Fibroblast of the aortic adventitia (primary cell): ENCODE data around the gene WNT3A. TPM values are rescaled to one million over a fixed set of nuclear protein-coding genes. Genes with fewer than 3 reads are reported as not detected.

ENCODE experiments used
- DNase-seq: peaks from one replicate; pipeline ENCODE4 v3.0.0-alpha.2; 2010; ENCODE audit warnings: low read depth
- H3K4me3 ChIP-seq: 2 replicates; pipeline ENCODE4 v1.5.1; 2011; ENCODE audit warnings: low read depth, mild to moderate bottlenecking, control low read depth, low read length, moderate library complexity
- CTCF ChIP-seq: IDR thresholded peaks from 2 replicates; pipeline ENCODE4 v1.5.1; 2011; ENCODE audit warnings: mild to moderate bottlenecking, low read length, control low read depth, inconsistent platforms; ENCODE audit not compliant: insufficient read depth
- total RNA-seq: library from RNA; depleted of rRNA; stranded (reverse); fragments of >200 nt; gene quantifications from 2 replicates; pipeline ENCODE4 v1.2.3, GENCODE V29; 2012; ENCODE audit warnings: low replicate concordance

Gene WNT3A
- total RNA-seq, 1 donor: not detected

GRCh38 chr1:228066416-228066815 is 59.6 kb downstream of the WNT3A start:
- no peak for TF ChIP-seq CTCF
- DNase-seq: no peak
- no peak overlapping the region for H3K4me3 ChIP-seq

- no peak for DNase-seq
- H3K4me3 ChIP-seq: no peak overlapping the region
- no peak for TF ChIP-seq CTCF
Measured at GRCh38 chr1:228066891-228067654, 60.3 kb downstream of the WNT3A start.

- no peak overlapping the region for H3K4me3 ChIP-seq
- no peak for TF ChIP-seq CTCF
- DNase-seq: no peak
Measured at GRCh38 chr1:228068359-228068758, 61.6 kb downstream of the WNT3A start.

GRCh38 chr1:228070173-228070572 is 63.4 kb downstream of the WNT3A start:
- no peak for TF ChIP-seq CTCF
- no peak for DNase-seq
- no peak overlapping the region for H3K4me3 ChIP-seq

GRCh38 chr1:228070851-228071250 is 64.1 kb downstream of the WNT3A start:
- no peak for DNase-seq
- no peak for TF ChIP-seq CTCF

GRCh38 chr1:228071839-228072657 is 65.2 kb downstream of the WNT3A start:
- no peak for TF ChIP-seq CTCF
- DNase-seq: no peak
- H3K4me3 ChIP-seq: no peak overlapping the region

More at GRCh38 chr1:228070851-228071250, 64.1 kb downstream of the WNT3A start:
- no peak overlapping the region for H3K4me3 ChIP-seq
